Gastrocnemius medialis (tissue), 4 donors: ENCODE data around the gene HCRTR2. TPM values are rescaled to one million over a fixed set of nuclear protein-coding genes. Genes with fewer than 3 reads are reported as not detected.
"Not testable (repeated sequence)": the region's sequence is repeated elsewhere in the genome, so short reads cannot be mapped to it uniquely, and the experiment has no call there.

Experiments
- ATAC-seq, 2 donors: fragments of 150-250 bp; one replicate each; pipeline ENCODE4 v1.9.1; 2016
- DNase-seq, 2 donors: peaks; one replicate each; pipeline ENCODE4 v3.0.0-alpha.2; 2019
- H3K27ac ChIP-seq, 4 donors: fragments of 200-600 bp; sonication (generic); 1 replicate in 1 of 4; 2 replicates in 3 of 4; pipeline ENCODE4 v1.5.1; 2016 to 2018; ENCODE audit warnings: mild to moderate bottlenecking in 2 of 4, moderate library complexity in 1 of 4
- H3K27me3 ChIP-seq, 3 donors: fragments of 200-600 bp; sonication (generic) in 2 of 3; 1 replicate in 1 of 3; 2 replicates in 2 of 3; pipeline versions ENCODE4 v1.5.1 to v1.6.0; 2016 to 2019; ENCODE audit warnings: mild to moderate bottlenecking in 1 of 3, moderate library complexity in 1 of 3
- H3K36me3 ChIP-seq, 2 donors: fragments of 200-600 bp; sonication (generic) in 1 of 2; one replicate each; pipeline ENCODE4 v1.5.1; 2017 to 2018
- H3K4me1 ChIP-seq, 2 donors: fragments of 200-600 bp; sonication (generic) in 1 of 2; one replicate each; pipeline ENCODE4 v1.5.1; 2016 to 2017; ENCODE audit warnings: mild to moderate bottlenecking in 2 of 2
- H3K4me3 ChIP-seq, 4 donors: fragments of 200-600 bp; sonication (generic) in 3 of 4; 1 replicate in 1 of 4; 2 replicates in 3 of 4; pipeline ENCODE4 v1.5.1; 2016 to 2019; ENCODE audit warnings: mild to moderate bottlenecking in 2 of 4
- H3K9me3 ChIP-seq, 3 donors: fragments of 200-600 bp; sonication (generic) in 2 of 3; 1 replicate in 1 of 3; 2 replicates in 2 of 3; pipeline ENCODE4 v1.5.1; 2016 to 2019
- CTCF ChIP-seq, 5 experiments: fragments of 450-650 bp in 3 of 5; fragments of 200-600 bp in 2 of 5; sonication (generic) in 2 of 5; IDR thresholded peaks in 4 of 5; conservative IDR thresholded peaks in 1 of 5; 1 replicate in 4 of 5; 2 replicates in 1 of 5; pipeline ENCODE4 v1.5.1; 2016 to 2019; ENCODE audit warnings: antibody characterized with exemption in 5 of 5, mild to moderate bottlenecking in 3 of 5, moderate library complexity in 3 of 5
- POLR2A ChIP-seq, 2 donors: fragments of 450-650 bp; IDR thresholded peaks; one replicate each; pipeline ENCODE4 v1.6.1; 2017; ENCODE audit warnings: antibody characterized with exemption in 2 of 2, mild to moderate bottlenecking in 2 of 2, moderate library complexity in 2 of 2
- in situ Hi-C, 4 donors: fragments of 200-750 bp; cut with MboI; loops; one replicate each; pipeline versions ENCODE4 v1.15.0 to v1.8.0; 2017; ENCODE audit warnings: low sequenced_read_pairs in 4 of 4
- intact Hi-C: fragments of 100-400 bp; cut with DNase I; formaldehyde crosslinking; loops from one replicate; pipeline ENCODE4 v1.15.1; 2023; ENCODE audit warnings: low total_unique reads
- total RNA-seq, 4 donors: library from RNA; depleted of rRNA; stranded (reverse); fragments of >200 nt; gene quantifications; one replicate each; pipeline versions ENCODE4 v1.1.0 to v1.2.3, GENCODE V29; 2016

Gene HCRTR2
- total RNA-seq, 4 donors from 2014 or later, result not detected

- in situ Hi-C loops, result loop anchor here in 2 of 4 donors (25.0 kb wide), 2 partner anchors 675 to 700 kb away; no protein-coding TSS in a partner anchor
- DNase-seq (no peak), ATAC-seq (no peak)
Observed at GRCh38 chr6:55286824-55287223, 112.5 kb downstream of the HCRTR2 start.

GRCh38 chr6:55290736-55291135 lies 116.4 kb downstream of the HCRTR2 start:
- Histone ChIP-seq H3K4me1 (no peaks in the 10 kb centered on the region), H3K4me3 (no peak overlapping the region), H3K27ac (no peak overlapping the region), H3K36me3 (no peaks in the 10 kb centered on the region), H3K27me3 (no peaks in the 10 kb centered on the region), H3K9me3 (no peaks in the 10 kb centered on the region)
- intact Hi-C loops, result no loop called here
- ATAC-seq, result no peak
- TF ChIP-seq CTCF (IDR thresholded peaks at IDR 0.05 in 4 of 5, conservative IDR thresholded peaks at IDR 0.05 in 1 of 5), result no peak
- no peak for TF ChIP-seq POLR2A (IDR thresholded peaks at IDR 0.05)
- in situ Hi-C loops, result loop anchor here in 2 of 4 donors (25.0 kb wide), 2 partner anchors 672 to 697 kb away; no protein-coding TSS in a partner anchor
- DNase-seq, result no peak

More at GRCh38 chr6:55286824-55287223, 112.5 kb downstream of the HCRTR2 start:
- H3K9me3 ChIP-seq, result no peaks in the 10 kb centered on the region
- H3K4me3 ChIP-seq, result no peak overlapping the region
- no peaks in the 10 kb centered on the region for H3K4me1 ChIP-seq
- no peaks in the 10 kb centered on the region for H3K36me3 ChIP-seq
- TF ChIP-seq CTCF (IDR thresholded peaks at IDR 0.05 in 4 of 5, conservative IDR thresholded peaks at IDR 0.05 in 1 of 5) (no peak), POLR2A (IDR thresholded peaks at IDR 0.05) (no peak)
- H3K27ac ChIP-seq, result no peak overlapping the region
- intact Hi-C loops, result no loop called here
- H3K27me3 ChIP-seq, result no peaks in the 10 kb centered on the region

GRCh38 chr6:55293116-55293515 lies 118.8 kb downstream of the HCRTR2 start:
- ATAC-seq (no peak), DNase-seq (no peak)
- no peaks in the 10 kb centered on the region for H3K27me3 ChIP-seq
- no peaks in the 10 kb centered on the region for H3K9me3 ChIP-seq
- no peak for TF ChIP-seq POLR2A (IDR thresholded peaks at IDR 0.05)
- TF ChIP-seq CTCF (IDR thresholded peaks at IDR 0.05 in 4 of 5, conservative IDR thresholded peaks at IDR 0.05 in 1 of 5), result no peak
- no peak overlapping the region for H3K27ac ChIP-seq
- no peak overlapping the region for H3K4me3 ChIP-seq
- H3K4me1 ChIP-seq, result no peaks in the 10 kb centered on the region
- H3K36me3 ChIP-seq, result no peaks in the 10 kb centered on the region
- intact Hi-C loops (no loop called here), in situ Hi-C loops (loop anchor here in 2 of 4 donors (25.0 kb wide), 2 partner anchors 669 to 694 kb away; no protein-coding TSS in a partner anchor)

- H3K36me3 ChIP-seq, H3K4me3 ChIP-seq, H3K4me1 ChIP-seq, ATAC-seq, H3K27me3 ChIP-seq, DNase-seq, intact Hi-C loops, H3K9me3 ChIP-seq, H3K27ac ChIP-seq: not testable (repeated sequence)
- in situ Hi-C loops, result loop anchor here in 2 of 4 donors (25.0 kb wide), 2 partner anchors 665 to 690 kb away; no protein-coding TSS in a partner anchor
Observed at GRCh38 chr6:55297214-55297613, 122.9 kb downstream of the HCRTR2 start.

GRCh38 chr6:55299286-55299985 lies 125.1 kb downstream of the HCRTR2 start:
- in situ Hi-C loops (loop anchor here in 2 of 4 donors (25.0 kb wide), 2 partner anchors 663 to 688 kb away; no protein-coding TSS in a partner anchor), intact Hi-C loops (no loop called here)
- H3K4me1 ChIP-seq, result no peaks in the 10 kb centered on the region
- no peak overlapping the region for H3K4me3 ChIP-seq
- no peak overlapping the region for H3K27ac ChIP-seq
- ATAC-seq (no peak), DNase-seq (no peak)
- no peaks in the 10 kb centered on the region for H3K27me3 ChIP-seq
- TF ChIP-seq POLR2A (IDR thresholded peaks at IDR 0.05) (no peak), CTCF (IDR thresholded peaks at IDR 0.05 in 4 of 5, conservative IDR thresholded peaks at IDR 0.05 in 1 of 5) (no peak)
- no peaks in the 10 kb centered on the region for H3K9me3 ChIP-seq
- H3K36me3 ChIP-seq, result no peaks in the 10 kb centered on the region
